ENCODE measurements around the gene RHOBTB3. TPM values are rescaled to one million over a fixed set of nuclear protein-coding genes. Genes with fewer than 3 reads are reported as not detected.
A peak's percentile ranks its signal among the peaks of the same experiment; 100 is the strongest.

The RHOBTB3 gene
- total RNA-seq, 1 experiment from 2014 or later = 6.8 TPM

DNA sequence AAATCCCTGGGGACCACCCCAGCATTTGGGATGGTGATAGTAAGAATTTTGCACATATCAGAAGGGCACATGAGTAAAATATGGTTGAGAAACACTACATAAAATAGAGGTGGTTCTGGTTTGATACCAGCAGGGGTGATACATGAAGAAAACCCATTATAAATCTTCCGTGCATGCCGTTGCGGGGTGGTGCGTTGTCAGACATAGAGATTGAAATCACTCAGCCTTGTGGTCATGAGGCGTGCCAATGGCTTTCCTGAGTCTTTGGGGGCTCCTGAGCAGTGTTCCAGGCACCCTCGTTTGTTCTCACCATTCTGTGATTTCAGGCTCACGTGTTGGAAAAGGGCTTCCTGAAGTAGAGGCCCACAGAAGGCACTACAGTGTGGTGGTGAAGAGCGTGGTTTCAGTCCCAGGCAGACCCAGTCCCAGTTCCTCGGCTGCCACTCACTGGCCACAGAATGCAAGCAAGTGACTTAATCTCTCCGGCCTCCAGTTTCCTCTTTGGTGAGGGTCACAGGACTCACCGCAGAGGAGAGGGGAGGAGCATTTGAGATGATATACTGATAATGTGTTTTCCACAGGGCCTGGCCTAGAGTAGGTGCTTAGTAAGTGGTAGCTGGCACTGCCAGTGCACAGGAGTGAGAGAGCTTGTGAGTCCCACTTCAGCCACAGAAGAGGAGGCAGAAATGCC, 111.9 kb downstream of the RHOBTB3 start:
- H3K27ac Mint-ChIP-seq = no peak overlapping the region
- no peak overlapping the region for H2AK5ac ChIP-seq (ENCODE audit: insufficient read length, low read length)
- H2BK120ac ChIP-seq (ENCODE audit: low read depth, low read length, poor library complexity, severe bottlenecking) = no peak overlapping the region
- H3K4ac ChIP-seq (ENCODE audit: low read depth, low read length) = no peak overlapping the region
- no peak overlapping the region for H4K91ac ChIP-seq (ENCODE audit: insufficient read length, low read depth, low read length)
- no peak overlapping the region for H4K8ac ChIP-seq (replicated peaks; ENCODE audit: insufficient read length, low read depth, low read length)
- 0 out of 4 replicates have a peak, but pooled peaks cover 2 to 3% of the 10 kb centered on the region in 2 experiments for H3K4me1 Mint-ChIP-seq
- H3K9me3 Mint-ChIP-seq = no peaks in the 10 kb centered on the region
- no peaks in the 10 kb centered on the region for H3K36me3 Mint-ChIP-seq (ENCODE audit: insufficient read depth in 1 of 3, low read depth in 3 of 3)
- no peak overlapping the region for H3K4me2 ChIP-seq (ENCODE audit: insufficient read depth, insufficient read length, low read length)
- WGBS (ENCODE audit: extremely low coverage, insufficient read length, low lambda C conversion rate) = no CpG with 5 or more reads among the region's 11 CpGs
- no peak overlapping the region for H3K56ac ChIP-seq (ENCODE audit: insufficient read length, low read depth, low read length)
- no peak overlapping the region for H3K18ac ChIP-seq (ENCODE audit: insufficient read length, low read depth, low read length)
- no peak overlapping the region for H3K9ac ChIP-seq (ENCODE audit: extremely low read depth, insufficient read length, low read length)
- H2BK20ac ChIP-seq (ENCODE audit: low read depth, low read length, poor library complexity, severe bottlenecking) = no peak overlapping the region
- H2BK12ac ChIP-seq (ENCODE audit: insufficient read length, low read depth, low read length) = no peak overlapping the region
- H2BK5ac ChIP-seq (ENCODE audit: insufficient read length, low read length) = no peak overlapping the region
- no peaks in the 10 kb centered on the region for H3K79me1 ChIP-seq (ENCODE audit: insufficient read depth, low read depth, low read length, poor library complexity, severe bottlenecking)
- no peak overlapping the region for H4K5ac ChIP-seq (ENCODE audit: insufficient read length, low read depth, low read length)
- peaks cover 4% of the 10 kb centered on the region; the same call in 1 of the 2 replicates for H3K27me3 Mint-ChIP-seq (ENCODE audit: low read depth)
- H3T11ph ChIP-seq (ENCODE audit: low read length) = no peak overlapping the region
- H3K27ac ChIP-seq (ENCODE audit: insufficient read length, low read depth, low read length) = no peak overlapping the region
- H3K9me3 ChIP-seq (ENCODE audit: control insufficient read depth, low read depth, low read length) = no peaks in the 10 kb centered on the region
- no peak overlapping the region for H3K14ac ChIP-seq (ENCODE audit: insufficient read depth, low read length)
- H2BK15ac ChIP-seq (ENCODE audit: low read depth, low read length) = no peak overlapping the region
- no peaks in the 10 kb centered on the region for H3K79me2 ChIP-seq (ENCODE audit: insufficient read depth, low read length)
- H3K23me2 ChIP-seq (ENCODE audit: insufficient read length, low read depth, low read length, poor library complexity, severe bottlenecking) = no peaks in the 10 kb centered on the region
- no peak overlapping the region for H3K4me3 Mint-ChIP-seq
- no peak for TF ChIP-seq CTCF (conservative IDR thresholded peaks at IDR 0.05)
- peak; percentile 57 for DNase-seq
- H3K27me3 ChIP-seq (ENCODE audit: insufficient read depth, low read length) = no peaks in the 10 kb centered on the region
- no peak overlapping the region for H2AFZ ChIP-seq (ENCODE audit: low read length)
- H3K23ac ChIP-seq (ENCODE audit: insufficient read length, low read depth, low read length) = no peak overlapping the region
- no peaks in the 10 kb centered on the region for H4K20me1 ChIP-seq (ENCODE audit: control insufficient read depth, insufficient read depth, insufficient read length)
- no peaks in the 10 kb centered on the region for H3K4me1 ChIP-seq (ENCODE audit: insufficient read depth, low read length)
